SK-N-SH (cell line): ENCODE results near the gene SNRNP70. TPM values are rescaled to one million over a fixed set of nuclear protein-coding genes. Genes with fewer than 3 reads are reported as not detected.

Experiments
- CTCF ChIA-PET: fragments of 300-600, 350-600 bp; formaldehyde crosslinking; extraction: SDS; loops from one replicate; lab custom pipeline; 2021; lab: Yijun Ruan, JAX
- POLR2A ChIA-PET: fragments of 350-600 bp; sonication (Branson Sonifier 250); formaldehyde crosslinking; extraction: SDS; loops from one replicate; lab custom pipeline; 2020; ENCODE audit warnings: antibody characterized with exemption, inconsistent platforms; lab: Yijun Ruan, JAX
- DNase-seq: peaks from one replicate; pipeline ENCODE4 v3.0.0; 2012
- H2AFZ ChIP-seq: fragments of 200-600 bp; sonication (generic); 2 replicates; pipeline ENCODE4 v1.8.1; 2016; ENCODE audit warnings: antibody characterized with exemption, mild to moderate bottlenecking, low read depth
- H3F3A ChIP-seq: fragments of 200-600 bp; sonication (generic); replicated peaks from 2 replicates; pipeline ENCODE3; 2016; ENCODE audit warnings: antibody characterized with exemption, mild to moderate bottlenecking; ENCODE audit not compliant: insufficient read depth
- H3K27ac ChIP-seq, 2 experiments: fragments of 200-500 bp in 1 of 2; fragments of 200-600 bp in 1 of 2; sonication (Bioruptor generic) in 1 of 2; sonication (generic), shearing (Covaris generic) in 1 of 2; 2 replicates each; pipeline versions ENCODE4 v1.5.1 to v1.6.1; 2014 to 2016; ENCODE audit warnings: low read depth in 2 of 2, inconsistent platforms in 1 of 2, low read length in 1 of 2, mild to moderate bottlenecking in 1 of 2, mixed read lengths in 1 of 2
- H3K27me3 ChIP-seq: fragments of 200-600 bp; sonication (generic), shearing (Covaris generic); 2 replicates; pipeline ENCODE4 v1.6.1; 2016; ENCODE audit warnings: mixed run types; ENCODE audit not compliant: insufficient read depth
- H3K36me3 ChIP-seq, 2 experiments: fragments of 200-500 bp in 1 of 2; fragments of 200-600 bp in 1 of 2; sonication (Bioruptor generic) in 1 of 2; sonication (generic) in 1 of 2; replicated peaks in 1 of 2; 2 replicates each; pipeline versions ENCODE3 to v1.5.1; 2014 to 2016; ENCODE audit warnings: low read length in 1 of 2, mild to moderate bottlenecking in 1 of 2; ENCODE audit not compliant: insufficient read depth in 2 of 2, control insufficient read depth in 1 of 2
- H3K4me1 ChIP-seq, 2 experiments: fragments of 200-500 bp in 1 of 2; fragments of 200-600 bp in 1 of 2; sonication (Bioruptor generic) in 1 of 2; sonication (generic), shearing (Covaris generic) in 1 of 2; 2 replicates each; pipeline versions ENCODE4 v1.5.1 to v1.6.1; 2014 to 2016; ENCODE audit warnings: low read depth in 1 of 2, low read length in 1 of 2, mixed run types in 1 of 2; ENCODE audit not compliant: insufficient read depth in 2 of 2, control insufficient read depth in 1 of 2
- H3K4me2 ChIP-seq: fragments of 200-600 bp; sonication (generic), shearing (Covaris generic); 2 replicates; pipeline ENCODE4 v1.6.1; 2017; ENCODE audit warnings: mixed run types
- H3K4me3 ChIP-seq, 2 experiments: fragments of 200-500 bp in 1 of 2; fragments of 200-600 bp in 1 of 2; sonication (Bioruptor generic) in 1 of 2; sonication (generic), shearing (Covaris generic) in 1 of 2; 2 replicates each; pipeline versions ENCODE4 v1.5.1 to v1.8.1; 2014 to 2016; ENCODE audit warnings: low read depth in 2 of 2, inconsistent platforms in 1 of 2, low read length in 1 of 2, mild to moderate bottlenecking in 1 of 2, mixed read lengths in 1 of 2, moderate library complexity in 1 of 2
- H3K79me2 ChIP-seq: fragments of 200-600 bp; sonication (generic); 2 replicates; pipeline ENCODE4 v1.8.1; 2017; ENCODE audit warnings: mild to moderate bottlenecking; ENCODE audit not compliant: insufficient read depth
- H3K9ac ChIP-seq: fragments of 200-600 bp; sonication (generic); 2 replicates; pipeline ENCODE4 v1.6.1; 2017; ENCODE audit warnings: mixed run types
- H3K9me2 ChIP-seq: fragments of 200-600 bp; sonication (generic); 2 replicates; pipeline ENCODE4 v1.6.1; 2017; ENCODE audit warnings: mixed run types
- H3K9me3 ChIP-seq: fragments of 200-600 bp; sonication (generic); 2 replicates; pipeline ENCODE4 v1.6.1; 2017; ENCODE audit warnings: mixed run types, mild to moderate bottlenecking, moderate library complexity
- H4K20me1 ChIP-seq: fragments of 200-600 bp; sonication (generic); 2 replicates; pipeline ENCODE4 v1.6.1; 2017; ENCODE audit warnings: mild to moderate bottlenecking, mixed run types; ENCODE audit not compliant: insufficient read depth
- GABPA ChIP-seq: IDR thresholded peaks from 2 replicates; pipeline ENCODE4 v1.4.0; 2012; ENCODE audit warnings: low read depth, mild to moderate bottlenecking
- MAX ChIP-seq: IDR thresholded peaks from 2 replicates; pipeline ENCODE4 v1.4.0; 2012; ENCODE audit warnings: low read depth
- MEF2A ChIP-seq: IDR thresholded peaks from 2 replicates; pipeline ENCODE4 v1.4.0; 2012; ENCODE audit warnings: low read depth, borderline replicate concordance
- MXI1 ChIP-seq: IDR thresholded peaks from 2 replicates; pipeline ENCODE4 v1.6.1; 2012; ENCODE audit warnings: mild to moderate bottlenecking, low read depth, low read length, improper control_type of control experiment
- POLR2AphosphoS5 ChIP-seq: IDR thresholded peaks from 2 replicates; pipeline ENCODE4 v1.6.1; 2012; ENCODE audit warnings: low read depth, low read length
- REST ChIP-seq: IDR thresholded peaks from 2 replicates; pipeline ENCODE4 v1.6.1; 2012; ENCODE audit warnings: mild to moderate bottlenecking, low read depth, low read length, moderate library complexity
- RFX5 ChIP-seq: IDR thresholded peaks from 2 replicates; pipeline ENCODE4 v1.6.1; 2012; ENCODE audit warnings: mild to moderate bottlenecking, improper control_type of control experiment, low read length
- SIN3A ChIP-seq: IDR thresholded peaks from 2 replicates; pipeline ENCODE4 v1.6.1; 2012; ENCODE audit warnings: low read depth, mild to moderate bottlenecking, low read length, moderate library complexity, borderline replicate concordance
- TAF1 ChIP-seq: IDR thresholded peaks from 2 replicates; pipeline ENCODE4 v1.6.1; 2012; ENCODE audit warnings: low read depth, mild to moderate bottlenecking, low read length, moderate library complexity, borderline replicate concordance
- TCF12 ChIP-seq: IDR thresholded peaks from 2 replicates; pipeline ENCODE4 v1.4.0; 2012
- ZBTB33 ChIP-seq: IDR thresholded peaks from 2 replicates; pipeline ENCODE4 v1.4.0; 2012; ENCODE audit warnings: low read depth, borderline replicate concordance
- WGBS: methylation state at CpG from one replicate; pipeline ENCODE4 v1.1.6; 2017; ENCODE audit warnings: low lambda C conversion rate; 5-methylcytosine and 5-hydroxymethylcytosine counted together
- polyA plus RNA-seq, 3 experiments: library from polyadenylated mRNA; depleted of rRNA; stranded (reverse); fragments of >200 nt; gene quantifications; 2 replicates each; pipeline ENCODE4 v1.2.3, GENCODE V29; 2012
- TF ChIP-seq, protein P1 (sequence below): IDR thresholded peaks from 2 replicates; pipeline ENCODE4; 2012

Gene SNRNP70
- polyA plus RNA-seq, 1 of the 3 experiments (the other 2 are of a cell fraction): 359 TPM

DNA sequence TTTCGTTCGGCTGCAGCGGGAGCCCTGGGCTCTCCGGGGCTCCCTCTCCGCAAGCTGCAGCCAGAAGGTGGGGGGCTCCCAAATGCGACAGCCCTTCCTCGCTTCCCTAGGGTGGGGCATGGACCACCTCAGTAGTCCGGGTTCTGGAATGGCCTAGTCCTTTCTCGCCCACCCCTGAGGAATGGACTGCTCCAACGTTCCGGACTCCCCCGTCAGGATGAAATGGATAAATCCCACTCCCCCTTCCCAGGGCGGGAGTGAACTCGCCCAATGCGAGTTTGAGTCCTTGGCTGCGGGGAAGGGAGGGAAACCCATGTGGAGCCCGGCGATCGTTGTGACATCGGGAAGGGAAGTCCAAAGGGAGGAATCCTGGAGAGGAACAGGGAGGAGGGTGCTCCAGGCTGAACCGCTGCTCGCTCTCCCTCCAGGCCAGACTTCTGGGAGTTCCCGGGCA, 64.4 kb downstream of the SNRNP70 start:
- H3K4me1 ChIP-seq: peaks cover 3 to 27% of the 10 kb centered on the region in 2 experiments; a peak in 2 of 4 replicates
- CTCF ChIA-PET: interaction anchor here (0.9 to 11.1 kb wide), 10 partner anchors 21 to 156 kb away, joined by 3 to 87 read pairs (median 5); partner anchors contain the start of genes LIN7B, PPFIA3 and RUVBL2
- H3K27me3 ChIP-seq: no peaks in the 10 kb centered on the region
- no peaks in the 10 kb centered on the region for H3K36me3 ChIP-seq
- H4K20me1 ChIP-seq: no peaks in the 10 kb centered on the region
- peak overlapping the region; percentile 78 for H2AFZ ChIP-seq
- peak; percentile 74; the same call in 1 of the 2 replicates for TF ChIP-seq MXI1
- 0 out of 2 replicates have a peak, but pooled peaks have one; percentile 4 for TF ChIP-seq POLR2AphosphoS5
- TF ChIP-seq REST: no peak
- H3K9me3 ChIP-seq: no peaks in the 10 kb centered on the region
- H3K9ac ChIP-seq: peak overlapping the region; percentile 83
- WGBS: 0% methylated on average over 12 of the region's 23 CpGs
- DNase-seq: peak; percentile 84
- peak overlapping the region; percentile 91 to 96 for H3K4me3 ChIP-seq
- H3K4me2 ChIP-seq: peak overlapping the region; percentile 100
- peak overlapping the region; percentile 68 to 87 for H3K27ac ChIP-seq
- no peaks in the 10 kb centered on the region for H3K79me2 ChIP-seq
- peaks cover 22% of the 10 kb centered on the region for H3F3A ChIP-seq
- H3K9me2 ChIP-seq: no peaks in the 10 kb centered on the region
- POLR2A ChIA-PET: interaction anchor here (0.6 to 1.5 kb wide), 3 partner anchors 22 to 52 kb away, joined by 3 to 5 read pairs (median 3); no protein-coding TSS in a partner anchor

GRCh38 chr19:49150106-49150943, 65.1 kb downstream of the SNRNP70 start:
- Histone ChIP-seq H3K4me2 (peak overlapping the region; percentile 100), H3K4me1 (peaks cover 3 to 25% of the 10 kb centered on the region in 2 experiments; a peak in 2 of 4 replicates), H3K36me3 (no peaks in the 10 kb centered on the region), H4K20me1 (no peaks in the 10 kb centered on the region), H3K9me2 (no peaks in the 10 kb centered on the region), H3K9ac (peak overlapping the region; percentile 83), H3K79me2 (no peaks in the 10 kb centered on the region), H2AFZ (peak overlapping the region; percentile 78), H3F3A (peaks cover 22% of the 10 kb centered on the region), H3K4me3 (peak overlapping the region; percentile 91 to 96), H3K27me3 (no peaks in the 10 kb centered on the region), H3K9me3 (no peaks in the 10 kb centered on the region), H3K27ac (peak overlapping the region; percentile 68 to 87)
- TF ChIP-seq MXI1 (peak; percentile 38; the same call in 1 of the 2 replicates), MAX (peak; percentile 82), SIN3A (0 out of 2 replicates have a peak, but pooled peaks have one; percentile 33), POLR2AphosphoS5 (0 out of 2 replicates have a peak, but pooled peaks have one; percentile 9), TAF1 (peak; percentile 16; the same call in 1 of the 2 replicates), TCF12 (no peak), RFX5 (no peak), GABPA (0 out of 2 replicates have a peak, but pooled peaks have one; percentile 18), ZBTB33 (no peak), MEF2A (no peak)
- TF ChIP-seq, protein P1, sequence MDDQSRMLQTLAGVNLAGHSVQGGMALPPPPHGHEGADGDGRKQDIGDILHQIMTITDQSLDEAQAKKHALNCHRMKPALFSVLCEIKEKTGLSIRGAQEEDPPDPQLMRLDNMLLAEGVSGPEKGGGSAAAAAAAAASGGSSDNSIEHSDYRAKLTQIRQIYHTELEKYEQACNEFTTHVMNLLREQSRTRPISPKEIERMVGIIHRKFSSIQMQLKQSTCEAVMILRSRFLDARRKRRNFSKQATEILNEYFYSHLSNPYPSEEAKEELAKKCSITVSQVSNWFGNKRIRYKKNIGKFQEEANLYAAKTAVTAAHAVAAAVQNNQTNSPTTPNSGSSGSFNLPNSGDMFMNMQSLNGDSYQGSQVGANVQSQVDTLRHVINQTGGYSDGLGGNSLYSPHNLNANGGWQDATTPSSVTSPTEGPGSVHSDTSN: peak; percentile 58
- POLR2A ChIA-PET: interaction anchor here (0.7 to 1.5 kb wide), 7 partner anchors 22 to 58 kb away, joined by 3 to 4 read pairs (median 3); partner anchors contain the start of gene LIN7B
- 1% methylated on average over 29 of the region's 75 CpGs for WGBS
- CTCF ChIA-PET: interaction anchor here (0.9 to 11.1 kb wide), 12 partner anchors 15 to 180 kb away, joined by 3 to 87 read pairs (median 3); partner anchors contain the start of genes LIN7B, PPFIA3 and RUVBL2
- peak; percentile 95 for DNase-seq
